GM19328 (cell line): Measurements from ENCODE around the gene GPT2.

Source experiments
- ATAC-seq: cut with Tn5 transposase; IDR thresholded peaks from one replicate; pipeline ENCODE4 v1.9.1; 2021; ENCODE audit warnings: mild to moderate bottlenecking, moderate library complexity; ENCODE audit not compliant: unreplicated experiment

The GPT2 gene

GRCh38 chr16:46954562-46954961 lies 70.4 kb downstream of the GPT2 start:
- no peak for ATAC-seq

- ATAC-seq, result no peak
Measured at GRCh38 chr16:46961373-46962353, 77.5 kb downstream of the GPT2 start.

GRCh38 chr16:46962629-46963028 lies 78.5 kb downstream of the GPT2 start:
- no peak for ATAC-seq

- ATAC-seq, result no peak
Measured at GRCh38 chr16:46968063-46968435, 83.9 kb downstream of the GPT2 start.

- no peak for ATAC-seq
Measured at GRCh38 chr16:46970089-46970488, 85.9 kb downstream of the GPT2 start.

GRCh38 chr16:46971271-46971670 lies 87.1 kb downstream of the GPT2 start:
- ATAC-seq, result no peak

GRCh38 chr16:46972429-46973206 lies 88.5 kb downstream of the GPT2 start:
- peak; percentile 47 for ATAC-seq

- peak; percentile 64 for ATAC-seq
Measured at GRCh38 chr16:46973207-46973995, 89.2 kb downstream of the GPT2 start, which contains the start of gene DNAJA2. TSS of gene DNAJA2 (minus strand) at chr16:46973674. CDS start at chr16:46973572, 102 bp downstream.

GRCh38 chr16:46973996-46974324 lies 89.8 kb downstream of the GPT2 start:
- no peak for ATAC-seq

- ATAC-seq, result no peak
Measured at GRCh38 chr16:46974352-46974751, 90.2 kb downstream of the GPT2 start.

GRCh38 chr16:46975165-46975564 lies 91.0 kb downstream of the GPT2 start:
- no peak for ATAC-seq

GRCh38 chr16:46975908-46976470 lies 91.8 kb downstream of the GPT2 start:
- ATAC-seq, result no peak

- ATAC-seq, result no peak
Measured at GRCh38 chr16:46976550-46976949, 92.4 kb downstream of the GPT2 start.
